OCI-LY1 (cell line): ENCODE results near the gene SHF.
A peak's percentile ranks its signal among the peaks of the same experiment; 100 is the strongest.

Source experiments
- H2AFZ ChIP-seq: fragments of 200-600 bp; sonication (generic), shearing (Covaris generic); 2 replicates; pipeline ENCODE4 v1.6.0; 2014; ENCODE audit warnings: antibody characterized with exemption, mild to moderate bottlenecking, low read length
- H3F3A ChIP-seq: fragments of 200-600 bp; sonication (generic), shearing (Covaris generic); 2 replicates; pipeline ENCODE4 v1.6.0; 2014; ENCODE audit warnings: mild to moderate bottlenecking, antibody characterized with exemption, low read length, moderate library complexity; ENCODE audit not compliant: insufficient read depth
- H3K27ac ChIP-seq: fragments of 200-600 bp; sonication (generic); 2 replicates; pipeline ENCODE4 v1.5.1; 2014; ENCODE audit warnings: low read length, mixed run types, mild to moderate bottlenecking, low read depth; ENCODE audit not compliant: poor library complexity, severe bottlenecking
- H3K27me3 ChIP-seq: fragments of 200-600 bp; sonication (generic); 2 replicates; pipeline ENCODE4 v1.6.0; 2014; ENCODE audit warnings: antibody characterized with exemption, mild to moderate bottlenecking, low read length, moderate library complexity; ENCODE audit not compliant: insufficient read depth
- H3K36me3 ChIP-seq: fragments of 200-600 bp; sonication (generic); 2 replicates; pipeline ENCODE4 v1.6.1; 2014; ENCODE audit warnings: mild to moderate bottlenecking, antibody characterized with exemption, low read length, moderate library complexity, mixed read lengths; ENCODE audit not compliant: insufficient read depth
- H3K4me1 ChIP-seq: fragments of 200-600 bp; sonication (generic); 2 replicates; pipeline ENCODE4 v1.5.1; 2014; ENCODE audit warnings: mild to moderate bottlenecking, low read length, moderate library complexity; ENCODE audit not compliant: insufficient read depth, severe bottlenecking
- H3K4me2 ChIP-seq: fragments of 200-600 bp; sonication (generic), shearing (Covaris generic); 2 replicates; pipeline ENCODE4 v1.6.1; 2014; ENCODE audit warnings: low read length
- H3K4me3 ChIP-seq: fragments of 200-600 bp; sonication (generic); 2 replicates; pipeline ENCODE4 v1.5.1; 2014; ENCODE audit warnings: low read length, low read depth, mild to moderate bottlenecking, mixed read lengths; ENCODE audit not compliant: poor library complexity, severe bottlenecking
- H3K79me2 ChIP-seq: fragments of 200-600 bp; shearing (Covaris generic); 2 replicates; pipeline ENCODE4 v1.6.1; 2016; ENCODE audit warnings: mixed run types, low read length, mixed read lengths; ENCODE audit not compliant: insufficient read depth
- H3K9ac ChIP-seq: fragments of 200-600 bp; sonication (generic), shearing (Covaris generic); 2 replicates; pipeline ENCODE4 v1.6.1; 2014; ENCODE audit warnings: mild to moderate bottlenecking, low read length, mixed read lengths
- H3K9me2 ChIP-seq: fragments of 200-600 bp; sonication (generic), shearing (Covaris generic); 2 replicates; pipeline ENCODE4 v1.6.1; 2014; ENCODE audit warnings: low read depth, mild to moderate bottlenecking, low read length, mixed read lengths
- H3K9me3 ChIP-seq: fragments of 200-600 bp; shearing (Covaris generic); 2 replicates; pipeline ENCODE4 v1.6.1; 2014; ENCODE audit warnings: low read length, mixed read lengths
- H4K20me1 ChIP-seq: fragments of 200-600 bp; sonication (generic), shearing (Covaris generic); 2 replicates; pipeline ENCODE4 v1.6.0; 2016; ENCODE audit warnings: mild to moderate bottlenecking, low read length; ENCODE audit not compliant: insufficient read depth
- CTCF ChIP-seq: fragments of 200-600 bp; sonication (generic), shearing (Covaris generic); IDR thresholded peaks from 2 replicates; pipeline ENCODE4 v1.5.1; 2017; ENCODE audit warnings: mild to moderate bottlenecking, antibody characterized with exemption, low read length, moderate library complexity, mixed read lengths
- EZH2 ChIP-seq: fragments of 200-600 bp; sonication (generic), shearing (Covaris generic); IDR thresholded peaks from 2 replicates; pipeline ENCODE4 v1.8.0; 2017; ENCODE audit warnings: borderline replicate concordance, mixed run types, mild to moderate bottlenecking, antibody characterized with exemption, low read length, moderate library complexity, mixed read lengths

The SHF gene

GRCh38 chr15:45167631-45168205 is 20.0 kb downstream of the SHF start:
- H3K4me2 ChIP-seq = peak overlapping the region; percentile 75; the same call in 1 of the 2 replicates
- no peak overlapping the region for H3K9ac ChIP-seq

GRCh38 chr15:45166834-45167630 is 20.7 kb downstream of the SHF start:
- Histone ChIP-seq H3K9me2 (no peaks in the 10 kb centered on the region), H2AFZ (peak overlapping the region; percentile 76), H3K4me2 (peak overlapping the region; percentile 75), H3K27me3 (no peaks in the 10 kb centered on the region), H3K9me3 (no peaks in the 10 kb centered on the region), H3F3A (no peaks in the 10 kb centered on the region), H3K9ac (peak overlapping the region; percentile 81), H3K4me1 (peaks cover 5% of the 10 kb centered on the region), H3K27ac (no peak overlapping the region), H3K79me2 (no peaks in the 10 kb centered on the region), H3K36me3 (no peaks in the 10 kb centered on the region), H4K20me1 (no peaks in the 10 kb centered on the region), H3K4me3 (peak overlapping the region; percentile 72)
- TF ChIP-seq CTCF = peak; percentile 67
- no peak for TF ChIP-seq EZH2

More at GRCh38 chr15:45167631-45168205, 20.0 kb downstream of the SHF start:
- Histone ChIP-seq H3K27ac (no peak overlapping the region), H3K4me1 (peaks cover 5% of the 10 kb centered on the region), H3K9me2 (no peaks in the 10 kb centered on the region), H3K36me3 (no peaks in the 10 kb centered on the region), H3K79me2 (no peaks in the 10 kb centered on the region), H3F3A (no peaks in the 10 kb centered on the region), H3K27me3 (no peaks in the 10 kb centered on the region), H3K9me3 (no peaks in the 10 kb centered on the region), H2AFZ (no peak overlapping the region), H3K4me3 (peak overlapping the region; percentile 72), H4K20me1 (no peaks in the 10 kb centered on the region)
- TF ChIP-seq EZH2 (no peak), CTCF (no peak; the same call in 1 of the 2 replicates)

DNA sequence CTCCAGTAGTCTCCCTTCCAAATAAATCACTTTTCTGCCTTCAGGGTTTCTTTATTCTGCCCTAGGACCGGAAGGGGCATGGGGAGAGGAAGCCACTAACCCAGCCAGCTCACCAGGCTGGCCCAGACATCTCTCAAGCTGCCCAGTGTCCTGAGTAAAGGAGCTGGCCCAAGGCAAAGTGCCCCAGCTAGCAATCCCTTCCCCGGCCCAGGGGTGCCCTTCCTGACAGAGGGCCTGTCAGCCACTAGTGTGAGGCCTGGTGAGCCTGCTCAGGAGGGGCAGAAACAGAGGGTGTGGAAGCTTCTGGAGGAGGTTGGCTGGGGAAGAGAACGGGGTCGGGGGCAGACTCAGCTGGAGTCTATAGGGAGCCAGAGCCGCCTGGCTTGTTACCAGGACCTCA is 22.2 kb downstream of the SHF start:
- Histone ChIP-seq H3K4me3 (no peak overlapping the region), H3K9ac (no peak overlapping the region)
- TF ChIP-seq EZH2 (no peak), CTCF (no peak)

More for the DNA sequence above, 22.2 kb downstream of the SHF start:
- H3K9me3 ChIP-seq = no peaks in the 10 kb centered on the region
- H3K27me3 ChIP-seq = no peaks in the 10 kb centered on the region
- H4K20me1 ChIP-seq = no peaks in the 10 kb centered on the region
- H2AFZ ChIP-seq = no peak overlapping the region
- H3K4me2 ChIP-seq = no peak overlapping the region
- H3K79me2 ChIP-seq = no peaks in the 10 kb centered on the region
- no peak overlapping the region for H3K27ac ChIP-seq
- H3K9me2 ChIP-seq = no peaks in the 10 kb centered on the region
- H3K36me3 ChIP-seq = no peaks in the 10 kb centered on the region
- peaks cover 5% of the 10 kb centered on the region for H3K4me1 ChIP-seq
- no peaks in the 10 kb centered on the region for H3F3A ChIP-seq
